Keratinocyte (primary cell): ENCODE data around the gene ARSB. TPM values are rescaled to one million over a fixed set of nuclear protein-coding genes. Genes with fewer than 3 reads are reported as not detected.

ENCODE experiments used
- DNase-seq: peaks from one replicate; pipeline ENCODE4 v3.0.0-alpha.2; 2011; ENCODE audit warnings: low read depth, missing footprints, low spot score
- FAIRE-seq: peaks from 2 replicates; lab custom pipeline; 2011; peaks lifted over from hg19 to GRCh38; lab: Jason Lieb, UNC
- H2AFZ ChIP-seq: 2 replicates; pipeline ENCODE4 v1.6.0; 2012; ENCODE audit warnings: low read length, control low read depth, inconsistent platforms; ENCODE audit not compliant: control insufficient read depth
- H3K27ac ChIP-seq: 2 replicates; pipeline ENCODE4 v1.5.1; 2011; ENCODE audit warnings: low read length; ENCODE audit not compliant: control insufficient read depth, insufficient read depth
- H3K27me3 ChIP-seq: 3 replicates; pipeline ENCODE4 v1.6.0; 2011; ENCODE audit warnings: low read length; ENCODE audit not compliant: control insufficient read depth, insufficient read depth; ENCODE audit errors: extremely low read depth
- H3K36me3 ChIP-seq, 2 experiments: 2 replicates in 1 of 2; 3 replicates in 1 of 2; pipeline ENCODE4 v1.5.1; 2011; ENCODE audit warnings: low read length in 2 of 2, mild to moderate bottlenecking in 1 of 2; ENCODE audit not compliant: control insufficient read depth in 2 of 2, insufficient read depth in 2 of 2; ENCODE audit errors: extremely low read depth in 1 of 2
- H3K4me1 ChIP-seq: 3 replicates; pipeline ENCODE4 v1.5.1; 2011; ENCODE audit warnings: low read length; ENCODE audit not compliant: control insufficient read depth, insufficient read depth; ENCODE audit errors: extremely low read depth
- H3K4me2 ChIP-seq: 3 replicates; pipeline ENCODE4 v1.6.0; 2011; ENCODE audit warnings: low read depth, low read length; ENCODE audit not compliant: control insufficient read depth, insufficient read depth; ENCODE audit errors: extremely low read depth
- H3K4me3 ChIP-seq, 3 experiments: fragments of 200-600 bp in 1 of 3; sonication (generic) in 1 of 3; 2 replicates in 2 of 3; 3 replicates in 1 of 3; pipeline ENCODE4 v1.5.1; 2011 to 2016; ENCODE audit warnings: low read length in 3 of 3, mild to moderate bottlenecking in 3 of 3, control low read depth in 2 of 3, inconsistent platforms in 1 of 3, low read depth in 1 of 3, mixed read lengths in 1 of 3, mixed run types in 1 of 3, moderate library complexity in 1 of 3; ENCODE audit not compliant: control insufficient read depth in 2 of 3, insufficient read depth in 2 of 3; ENCODE audit errors: extremely low read depth in 1 of 3
- H3K79me2 ChIP-seq: 2 replicates; pipeline ENCODE4 v1.6.0; 2012; ENCODE audit warnings: low read length; ENCODE audit not compliant: control insufficient read depth, insufficient read depth
- H3K9ac ChIP-seq: 3 replicates; pipeline ENCODE4 v1.6.0; 2011; ENCODE audit warnings: low read length; ENCODE audit not compliant: control insufficient read depth, insufficient read depth; ENCODE audit errors: extremely low read depth
- H3K9me1 ChIP-seq: 3 replicates; pipeline ENCODE4 v1.6.0; 2011; ENCODE audit warnings: low read length; ENCODE audit not compliant: control insufficient read depth, insufficient read depth; ENCODE audit errors: extremely low read depth
- H3K9me3 ChIP-seq: 2 replicates; pipeline ENCODE4 v1.5.1; 2012; ENCODE audit warnings: low read depth, low read length; ENCODE audit not compliant: control insufficient read depth
- H4K20me1 ChIP-seq: 3 replicates; pipeline ENCODE4 v1.6.0; 2011; ENCODE audit warnings: low read length; ENCODE audit not compliant: control insufficient read depth, insufficient read depth; ENCODE audit errors: extremely low read depth
- EZH2 ChIP-seq: IDR thresholded peaks from one replicate; pipeline ENCODE4 v1.6.1; 2012; ENCODE audit warnings: inconsistent platforms, mild to moderate bottlenecking, low read length, moderate library complexity
- dilution Hi-C: fragments of 300-500 bp; cut with MboI; formaldehyde crosslinking; loops from one replicate; pipeline ENCODE4 v1.7.0; 2020; ENCODE audit warnings: low sequenced_read_pairs; ENCODE audit not compliant: extremely low pct_ligation_motif_present
- polyA plus RNA-seq, 5 experiments: library from polyadenylated mRNA; depleted of rRNA in 3 of 5; stranded (reverse) in 3 of 5; stranded (forward) in 1 of 5; unstranded in 1 of 5; fragments of >200 nt; gene quantifications; 1 replicate in 1 of 5; 2 replicates in 3 of 5; 3 replicates in 1 of 5; pipeline versions ENCODE4 v1.2.1 to v1.2.3, GENCODE V29; 2011 to 2012; ENCODE audit warnings: missing spikeins in 2 of 5, low read depth in 1 of 5, low replicate concordance in 1 of 5
- TF ChIP-seq, protein P1 (sequence below), 3 experiments: IDR thresholded peaks in 1 of 3; conservative IDR thresholded peaks in 1 of 3; optimal IDR thresholded peaks in 1 of 3; 2 replicates in 2 of 3; 3 replicates in 1 of 3; pipeline versions ENCODE3 to v1.5.1; 2011; ENCODE audit warnings: low read length in 3 of 3, mild to moderate bottlenecking in 3 of 3, moderate library complexity in 2 of 3, control low read depth in 1 of 3, inconsistent platforms in 1 of 3; ENCODE audit not compliant: insufficient read depth in 2 of 3; ENCODE audit errors: extremely low read depth in 1 of 3

Gene ARSB
- polyA plus RNA-seq, 1 donor (not counting 4 experiments of a cell fraction or from before 2014, with no cell fraction given): 4.5 TPM

DNA sequence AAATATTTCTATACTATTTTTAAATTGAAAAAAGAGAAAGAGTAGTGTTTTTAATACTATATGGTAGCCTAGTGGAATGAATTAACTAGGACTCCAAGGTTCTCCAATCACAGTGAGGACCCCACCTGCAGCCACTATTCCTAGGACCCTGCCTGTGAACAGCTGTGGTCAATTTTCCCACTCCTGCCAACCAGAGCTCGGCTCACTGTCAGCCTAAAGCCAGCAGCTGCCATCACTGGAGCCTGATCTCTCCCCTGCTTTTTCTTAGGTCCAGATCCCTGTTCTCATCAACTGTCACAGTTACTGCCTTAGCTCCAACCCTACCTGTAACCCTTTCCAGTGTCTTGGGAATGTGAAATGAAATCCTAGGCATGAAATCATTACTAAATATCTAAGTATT is 25.3 kb downstream of the ARSB start:
- dilution Hi-C loops: no loop called here

DNA sequence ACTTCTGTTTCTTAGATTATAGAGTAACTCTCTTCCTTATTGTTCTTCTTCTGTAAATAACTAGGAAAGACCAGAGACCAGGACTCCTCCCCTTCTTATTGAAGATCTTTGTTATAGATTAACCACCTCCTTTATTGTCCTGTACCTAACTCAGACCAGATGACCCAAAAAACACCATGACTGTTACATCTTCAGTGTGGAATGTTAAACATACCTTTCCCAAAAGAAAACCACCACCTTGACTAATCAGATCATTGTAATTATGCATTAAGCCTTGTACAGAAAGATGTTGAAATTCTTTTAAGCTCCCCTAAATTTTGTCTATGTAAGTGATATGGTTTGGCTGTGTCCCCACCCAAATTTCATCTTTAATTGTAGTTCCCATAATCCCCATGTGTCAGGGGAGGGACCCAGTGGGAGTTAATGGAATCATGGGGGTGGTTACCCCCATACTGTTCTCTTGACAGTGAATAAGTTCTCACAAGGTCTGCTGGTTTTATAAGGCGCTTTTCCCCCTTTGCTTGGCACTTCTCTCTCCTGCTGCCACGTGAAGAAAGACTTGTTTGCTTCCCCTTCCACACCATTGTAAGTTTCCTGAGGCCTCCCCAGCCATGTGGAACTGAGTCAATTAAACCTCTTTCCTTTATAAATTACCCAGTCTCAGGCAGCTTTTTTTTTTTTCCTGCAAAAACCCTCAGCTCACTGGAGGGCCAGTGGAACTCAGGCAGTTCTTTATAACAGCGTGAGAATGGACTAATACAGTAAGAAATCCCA is 26.3 kb downstream of the ARSB start:
- H4K20me1 ChIP-seq: no peaks in the 10 kb centered on the region
- no peak overlapping the region for H3K9ac ChIP-seq
- H3K79me2 ChIP-seq: no peaks in the 10 kb centered on the region
- H3K27me3 ChIP-seq: no peaks in the 10 kb centered on the region
- no peaks in the 10 kb centered on the region for H3K36me3 ChIP-seq
- dilution Hi-C loops: no loop called here
- no peaks in the 10 kb centered on the region for H3K9me1 ChIP-seq
- no peak overlapping the region for H3K4me3 ChIP-seq
- H2AFZ ChIP-seq: no peak overlapping the region
- no peaks in the 10 kb centered on the region for H3K4me1 ChIP-seq
- no peak for FAIRE-seq
- H3K27ac ChIP-seq: no peak overlapping the region
- no peak for DNase-seq
- no peaks in the 10 kb centered on the region for H3K9me3 ChIP-seq
- no peak overlapping the region for H3K4me2 ChIP-seq
- no peak for TF ChIP-seq EZH2
- TF ChIP-seq, protein P1, sequence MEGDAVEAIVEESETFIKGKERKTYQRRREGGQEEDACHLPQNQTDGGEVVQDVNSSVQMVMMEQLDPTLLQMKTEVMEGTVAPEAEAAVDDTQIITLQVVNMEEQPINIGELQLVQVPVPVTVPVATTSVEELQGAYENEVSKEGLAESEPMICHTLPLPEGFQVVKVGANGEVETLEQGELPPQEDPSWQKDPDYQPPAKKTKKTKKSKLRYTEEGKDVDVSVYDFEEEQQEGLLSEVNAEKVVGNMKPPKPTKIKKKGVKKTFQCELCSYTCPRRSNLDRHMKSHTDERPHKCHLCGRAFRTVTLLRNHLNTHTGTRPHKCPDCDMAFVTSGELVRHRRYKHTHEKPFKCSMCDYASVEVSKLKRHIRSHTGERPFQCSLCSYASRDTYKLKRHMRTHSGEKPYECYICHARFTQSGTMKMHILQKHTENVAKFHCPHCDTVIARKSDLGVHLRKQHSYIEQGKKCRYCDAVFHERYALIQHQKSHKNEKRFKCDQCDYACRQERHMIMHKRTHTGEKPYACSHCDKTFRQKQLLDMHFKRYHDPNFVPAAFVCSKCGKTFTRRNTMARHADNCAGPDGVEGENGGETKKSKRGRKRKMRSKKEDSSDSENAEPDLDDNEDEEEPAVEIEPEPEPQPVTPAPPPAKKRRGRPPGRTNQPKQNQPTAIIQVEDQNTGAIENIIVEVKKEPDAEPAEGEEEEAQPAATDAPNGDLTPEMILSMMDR (optimal IDR thresholded peaks at IDR 0.05 in 1 of 3, IDR thresholded peaks at IDR 0.05 in 1 of 3, conservative IDR thresholded peaks at IDR 0.05 in 1 of 3; ENCODE audit: extremely low read depth in 1 of 3, insufficient read depth in 2 of 3, low read length in 3 of 3): no peak

More for the DNA sequence above, 25.3 kb downstream of the ARSB start:
- no peaks in the 10 kb centered on the region for H3K27me3 ChIP-seq
- no peaks in the 10 kb centered on the region for H4K20me1 ChIP-seq
- no peak overlapping the region for H3K4me2 ChIP-seq
- H3K79me2 ChIP-seq: no peaks in the 10 kb centered on the region
- FAIRE-seq (no peak), DNase-seq (no peak)
- H2AFZ ChIP-seq: no peak overlapping the region
- H3K9me1 ChIP-seq: no peaks in the 10 kb centered on the region
- no peak overlapping the region for H3K27ac ChIP-seq
- no peak overlapping the region for H3K4me3 ChIP-seq
- no peak overlapping the region for H3K9ac ChIP-seq
- TF ChIP-seq, protein P1 (optimal IDR thresholded peaks at IDR 0.05 in 1 of 3, IDR thresholded peaks at IDR 0.05 in 1 of 3, conservative IDR thresholded peaks at IDR 0.05 in 1 of 3; ENCODE audit: extremely low read depth in 1 of 3, insufficient read depth in 2 of 3, low read length in 3 of 3): no peak
- TF ChIP-seq EZH2: no peak
- H3K9me3 ChIP-seq: no peaks in the 10 kb centered on the region
- no peaks in the 10 kb centered on the region for H3K4me1 ChIP-seq
- no peaks in the 10 kb centered on the region for H3K36me3 ChIP-seq
